MCF 10A (cell line): ENCODE measurements around the gene GCFC2. TPM values are rescaled to one million over a fixed set of nuclear protein-coding genes. Genes with fewer than 3 reads are reported as not detected.

Experiments used
- BruUV-seq: library from RNA; stranded (reverse); fragments of 400-500 nt; replicated peaks from 2 replicates; lab custom pipeline; 2021; lab: Mats Ljungman, UMichigan
- CTCF ChIA-PET: fragments of 300-600 bp; sonication (Branson Sonifier 250); formaldehyde crosslinking; extraction: SDS; loops from one replicate; lab custom pipeline; 2021; ENCODE audit warnings: antibody characterized with exemption, inconsistent platforms; lab: Yijun Ruan, JAX
- POLR2A ChIA-PET: fragments of 300-600, 350-650 bp; sonication (Branson Sonifier 250); formaldehyde crosslinking; extraction: SDS; loops from one replicate; lab custom pipeline; 2020; ENCODE audit warnings: antibody characterized with exemption, inconsistent platforms; lab: Yijun Ruan, JAX
- DNase-seq: peaks from one replicate; pipeline ENCODE4 v3.0.0-alpha.2; 2018; ENCODE audit not compliant: unreplicated experiment
- H3K27ac Mint-ChIP-seq: one replicate; pipeline ENCODE4 v1.8.0; 2022; ENCODE audit warnings: mild to moderate bottlenecking, low read depth, mixed read lengths; ENCODE audit not compliant: unreplicated experiment
- H3K27me3 Mint-ChIP-seq: one replicate; pipeline ENCODE4 v1.8.0; 2022; ENCODE audit warnings: mixed read lengths; ENCODE audit not compliant: insufficient read depth, unreplicated experiment
- H3K36me3 Mint-ChIP-seq: one replicate; pipeline ENCODE4 v1.8.0; 2022; ENCODE audit warnings: mild to moderate bottlenecking, moderate library complexity, mixed read lengths; ENCODE audit not compliant: insufficient read depth, unreplicated experiment
- H3K4me1 Mint-ChIP-seq: one replicate; pipeline ENCODE4 v1.8.0; 2022; ENCODE audit warnings: mixed read lengths; ENCODE audit not compliant: insufficient read depth, unreplicated experiment
- H3K4me3 Mint-ChIP-seq: one replicate; pipeline ENCODE4 v1.8.0; 2022; ENCODE audit warnings: mild to moderate bottlenecking, moderate library complexity, mixed read lengths; ENCODE audit not compliant: unreplicated experiment
- H3K9me3 Mint-ChIP-seq: one replicate; pipeline ENCODE4 v1.8.0; 2022; ENCODE audit warnings: mixed read lengths; ENCODE audit not compliant: unreplicated experiment
- intact Hi-C: fragments of 100-400 bp; cut with micrococcal nuclease; formaldehyde crosslinking; loops from 2 replicates; pipeline ENCODE4 v1.14.1; 2022
- total RNA-seq: library from RNA; stranded (reverse); gene quantifications from 2 replicates; pipeline ENCODE4 v1.2.3, GENCODE V29; 2022
- TF ChIP-seq, protein P1 (sequence below): fragments of 200-600 bp; IDR thresholded peaks from one replicate; pipeline ENCODE4 v1.8.0; 2022; ENCODE audit warnings: antibody characterized with exemption, mild to moderate bottlenecking; ENCODE audit not compliant: unreplicated experiment

Gene GCFC2
- total RNA-seq, 1 experiment from 2014 or later = 41.3 TPM

DNA sequence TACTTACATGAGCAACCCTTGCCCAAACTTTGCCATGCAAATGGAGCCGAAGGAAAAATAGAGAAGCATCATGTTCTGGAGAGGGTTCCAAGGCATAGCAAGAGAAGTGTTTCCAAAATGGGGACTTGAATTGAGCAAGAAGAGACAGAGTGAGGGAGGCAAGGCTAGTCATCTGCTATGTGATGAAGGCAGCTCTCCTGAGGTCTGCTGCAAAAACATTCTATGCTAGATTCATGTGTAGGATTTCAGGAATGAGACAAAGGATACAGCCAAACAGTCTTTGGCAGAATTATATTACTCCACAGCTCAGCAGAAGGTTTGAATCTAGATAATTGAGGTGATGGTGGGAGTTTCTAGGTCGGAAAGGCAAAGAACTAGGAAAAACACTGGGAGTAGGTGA, 88.2 kb downstream of the GCFC2 start:
- Mint-ChIP-seq H3K9me3 (no peaks in the 10 kb centered on the region), H3K27me3 (no peaks in the 10 kb centered on the region), H3K4me1 (peaks cover 20% of the 10 kb centered on the region), H3K36me3 (peaks cover 6% of the 10 kb centered on the region), H3K27ac (no peak overlapping the region), H3K4me3 (no peak overlapping the region)
- no TSS peak for BruUV-seq
- intact Hi-C loops = loop anchor here (5.0 kb wide), 1 partner anchor 930 kb away; no protein-coding TSS in a partner anchor
- POLR2A ChIA-PET = interaction anchor here (0.6 kb wide), 1 partner anchor 19 kb away, joined by 3 read pairs; no protein-coding TSS in a partner anchor
- DNase-seq = no peak
- CTCF ChIA-PET = interaction anchor here (0.6 to 9.2 kb wide), 8 partner anchors 10 to 1189 kb away, joined by 3 to 78 read pairs (median 4); no protein-coding TSS in a partner anchor
- TF ChIP-seq, protein P1, sequence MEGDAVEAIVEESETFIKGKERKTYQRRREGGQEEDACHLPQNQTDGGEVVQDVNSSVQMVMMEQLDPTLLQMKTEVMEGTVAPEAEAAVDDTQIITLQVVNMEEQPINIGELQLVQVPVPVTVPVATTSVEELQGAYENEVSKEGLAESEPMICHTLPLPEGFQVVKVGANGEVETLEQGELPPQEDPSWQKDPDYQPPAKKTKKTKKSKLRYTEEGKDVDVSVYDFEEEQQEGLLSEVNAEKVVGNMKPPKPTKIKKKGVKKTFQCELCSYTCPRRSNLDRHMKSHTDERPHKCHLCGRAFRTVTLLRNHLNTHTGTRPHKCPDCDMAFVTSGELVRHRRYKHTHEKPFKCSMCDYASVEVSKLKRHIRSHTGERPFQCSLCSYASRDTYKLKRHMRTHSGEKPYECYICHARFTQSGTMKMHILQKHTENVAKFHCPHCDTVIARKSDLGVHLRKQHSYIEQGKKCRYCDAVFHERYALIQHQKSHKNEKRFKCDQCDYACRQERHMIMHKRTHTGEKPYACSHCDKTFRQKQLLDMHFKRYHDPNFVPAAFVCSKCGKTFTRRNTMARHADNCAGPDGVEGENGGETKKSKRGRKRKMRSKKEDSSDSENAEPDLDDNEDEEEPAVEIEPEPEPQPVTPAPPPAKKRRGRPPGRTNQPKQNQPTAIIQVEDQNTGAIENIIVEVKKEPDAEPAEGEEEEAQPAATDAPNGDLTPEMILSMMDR = no peak

DNA sequence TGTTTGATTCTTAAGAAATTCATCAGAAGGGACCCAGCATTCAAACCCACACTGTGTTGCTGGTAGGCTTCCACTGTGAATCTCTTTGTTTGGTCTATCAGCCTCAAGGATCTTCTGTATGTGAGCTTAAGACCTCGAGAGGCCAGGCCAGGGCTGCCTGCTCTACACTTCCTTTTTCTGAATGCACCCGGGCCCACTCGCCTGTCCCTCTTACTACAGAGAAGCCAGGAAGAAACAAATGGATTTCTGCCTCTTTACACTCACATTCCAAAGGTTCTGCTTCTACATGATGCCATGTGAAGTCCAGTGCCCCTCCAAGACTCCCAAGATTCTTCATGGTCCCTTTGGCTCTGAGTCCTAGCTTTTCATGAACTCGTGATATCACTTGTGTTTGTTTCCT, 89.5 kb downstream of the GCFC2 start:
- Mint-ChIP-seq H3K9me3 (no peaks in the 10 kb centered on the region), H3K36me3 (peaks cover 8% of the 10 kb centered on the region), H3K27me3 (no peaks in the 10 kb centered on the region), H3K4me3 (no peak overlapping the region), H3K27ac (no peak overlapping the region), H3K4me1 (peaks cover 20% of the 10 kb centered on the region)
- CTCF ChIA-PET = interaction anchor here (0.7 to 9.2 kb wide), 3 partner anchors 9 to 156 kb away, joined by 4 to 78 read pairs (median 10); no protein-coding TSS in a partner anchor
- POLR2A ChIA-PET = interaction anchor here (1.1 kb wide), 1 partner anchor 19 kb away, joined by 3 read pairs; no protein-coding TSS in a partner anchor
- no peak for DNase-seq
- intact Hi-C loops = loop anchor here (5.0 kb wide), 1 partner anchor 929 kb away; no protein-coding TSS in a partner anchor
- BruUV-seq = no TSS peak
- TF ChIP-seq, protein P1 = no peak

DNA sequence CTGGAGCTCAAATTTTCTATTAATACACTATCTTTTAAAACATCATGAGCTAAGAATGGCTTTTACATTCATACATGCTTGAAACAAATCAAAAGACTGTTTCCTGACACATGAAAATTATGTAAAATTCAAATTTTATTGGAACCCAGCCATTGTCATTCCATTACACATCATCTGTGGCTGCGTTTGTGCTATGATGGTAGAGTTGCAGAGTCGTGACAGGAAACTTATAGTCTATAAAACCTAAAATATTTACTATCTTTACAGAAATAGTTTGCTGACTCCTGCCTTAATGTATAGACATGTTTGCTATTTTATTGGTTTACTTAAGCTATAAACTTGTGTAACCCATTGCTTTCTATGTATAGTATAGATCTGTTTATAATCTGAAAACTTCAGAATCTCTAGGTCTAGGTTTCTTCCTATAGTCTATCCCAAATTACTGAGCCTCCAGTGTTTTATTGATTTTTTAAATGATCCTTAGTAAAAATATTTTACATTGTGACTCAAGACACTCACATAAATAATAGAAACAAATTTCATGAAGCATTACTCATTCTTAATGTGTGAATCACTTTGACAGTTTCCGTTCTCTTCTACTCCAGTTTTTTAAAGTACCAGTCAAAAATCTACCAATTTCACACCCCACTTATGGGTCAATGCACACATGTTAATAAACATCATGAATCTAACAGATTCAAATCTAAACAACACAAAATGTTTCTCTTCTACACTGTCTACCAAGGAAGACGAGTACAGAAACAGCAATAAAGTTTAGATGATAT, 90.6 kb downstream of the GCFC2 start:
- intact Hi-C loops = loop anchor here (5.0 kb wide), 1 partner anchor 928 kb away; no protein-coding TSS in a partner anchor
- CTCF ChIA-PET = interaction anchor here (0.6 to 9.2 kb wide), 8 partner anchors 8 to 155 kb away, joined by 3 to 78 read pairs (median 9); no protein-coding TSS in a partner anchor
- Mint-ChIP-seq H3K9me3 (no peaks in the 10 kb centered on the region), H3K4me1 (peaks cover 18% of the 10 kb centered on the region), H3K36me3 (peaks cover 8% of the 10 kb centered on the region), H3K27me3 (no peaks in the 10 kb centered on the region), H3K4me3 (no peak overlapping the region), H3K27ac (peak overlapping the region; percentile 57)
- POLR2A ChIA-PET = interaction anchor here (1.1 to 1.4 kb wide), 3 partner anchors 21 to 59 kb away, joined by 3 read pairs; partner anchors contain the start of gene EVA1A
- TF ChIP-seq, protein P1 = no peak
- no TSS peak for BruUV-seq
- DNase-seq = peak; percentile 40

DNA sequence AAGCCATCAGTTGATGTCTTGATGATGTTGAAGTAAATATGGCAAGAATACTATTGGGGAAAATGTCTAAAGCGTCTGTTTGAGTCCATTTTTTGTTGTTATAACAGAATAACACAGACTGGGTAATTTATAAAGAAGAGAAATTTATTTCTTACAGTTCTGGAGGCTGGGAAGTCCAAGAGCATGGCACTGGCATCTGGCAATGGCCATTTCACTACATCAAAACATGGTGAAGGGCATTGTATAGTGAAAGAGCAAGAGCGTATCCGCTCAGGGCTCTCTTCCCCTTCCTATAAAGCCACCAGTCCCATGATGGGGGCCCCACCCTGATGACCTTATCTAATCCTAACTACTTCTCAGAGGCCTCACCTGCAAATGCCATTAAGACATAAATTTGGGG, 93.8 kb downstream of the GCFC2 start:
- H3K9me3 Mint-ChIP-seq = no peaks in the 10 kb centered on the region
- H3K27me3 Mint-ChIP-seq = no peaks in the 10 kb centered on the region
- ChIA-PET POLR2A (no interaction called here), CTCF (interaction anchor here (5.6 kb wide), 2 partner anchors 14 to 151 kb away, joined by 43 to 108 read pairs; no protein-coding TSS in a partner anchor)
- peaks cover 30% of the 10 kb centered on the region for H3K4me1 Mint-ChIP-seq
- H3K4me3 Mint-ChIP-seq = no peak overlapping the region
- TF ChIP-seq, protein P1 = no peak
- peaks cover 5% of the 10 kb centered on the region for H3K36me3 Mint-ChIP-seq
- intact Hi-C loops = no loop called here
- no TSS peak for BruUV-seq
- DNase-seq = no peak
- H3K27ac Mint-ChIP-seq = no peak overlapping the region
